Uterus (tissue), 2 donors: Measurements from ENCODE around the gene ARID1B.

Experiments used
- POLR2A ChIP-seq, 2 donors: fragments of 450-650 bp; IDR thresholded peaks; one replicate each; pipeline ENCODE4 v1.6.1; 2016; ENCODE audit warnings: antibody characterized with exemption in 2 of 2, mild to moderate bottlenecking in 1 of 2, moderate library complexity in 1 of 2
- TF ChIP-seq, protein P1 (sequence below), 4 experiments: fragments of 200-600 bp in 2 of 4; fragments of 450-650 bp in 2 of 4; sonication (generic) in 2 of 4; IDR thresholded peaks; one replicate each; pipeline ENCODE4 v1.5.1; 2016 to 2019; ENCODE audit warnings: antibody characterized with exemption in 4 of 4, mild to moderate bottlenecking in 2 of 4, moderate library complexity in 1 of 4

- TF ChIP-seq, protein P1, sequence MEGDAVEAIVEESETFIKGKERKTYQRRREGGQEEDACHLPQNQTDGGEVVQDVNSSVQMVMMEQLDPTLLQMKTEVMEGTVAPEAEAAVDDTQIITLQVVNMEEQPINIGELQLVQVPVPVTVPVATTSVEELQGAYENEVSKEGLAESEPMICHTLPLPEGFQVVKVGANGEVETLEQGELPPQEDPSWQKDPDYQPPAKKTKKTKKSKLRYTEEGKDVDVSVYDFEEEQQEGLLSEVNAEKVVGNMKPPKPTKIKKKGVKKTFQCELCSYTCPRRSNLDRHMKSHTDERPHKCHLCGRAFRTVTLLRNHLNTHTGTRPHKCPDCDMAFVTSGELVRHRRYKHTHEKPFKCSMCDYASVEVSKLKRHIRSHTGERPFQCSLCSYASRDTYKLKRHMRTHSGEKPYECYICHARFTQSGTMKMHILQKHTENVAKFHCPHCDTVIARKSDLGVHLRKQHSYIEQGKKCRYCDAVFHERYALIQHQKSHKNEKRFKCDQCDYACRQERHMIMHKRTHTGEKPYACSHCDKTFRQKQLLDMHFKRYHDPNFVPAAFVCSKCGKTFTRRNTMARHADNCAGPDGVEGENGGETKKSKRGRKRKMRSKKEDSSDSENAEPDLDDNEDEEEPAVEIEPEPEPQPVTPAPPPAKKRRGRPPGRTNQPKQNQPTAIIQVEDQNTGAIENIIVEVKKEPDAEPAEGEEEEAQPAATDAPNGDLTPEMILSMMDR (IDR thresholded peaks at IDR 0.05) = no peak
- no peak for TF ChIP-seq POLR2A (IDR thresholded peaks at IDR 0.05)
Measured at GRCh38 chr6:156972145-156972544, 195.0 kb downstream of the ARID1B start.
